Activated gamma-delta T cell treated with Interleukin-2 at 50 U/mL for 16 hours (primary cell): ENCODE data around the gene FAM219A.
A peak's percentile ranks its signal among the peaks of the same experiment; 100 is the strongest.
"Not testable (repeated sequence)": the region's sequence is repeated elsewhere in the genome, so short reads cannot be mapped to it uniquely, and the experiment has no call there.

Experiments
- DNase-seq: peaks from one replicate; pipeline ENCODE4 v3.0.0-alpha.2; 2020

Gene FAM219A

GRCh38 chr9:34482746-34483145, 24.4 kb upstream of the FAM219A start:
- DNase-seq = not testable (repeated sequence)

DNA sequence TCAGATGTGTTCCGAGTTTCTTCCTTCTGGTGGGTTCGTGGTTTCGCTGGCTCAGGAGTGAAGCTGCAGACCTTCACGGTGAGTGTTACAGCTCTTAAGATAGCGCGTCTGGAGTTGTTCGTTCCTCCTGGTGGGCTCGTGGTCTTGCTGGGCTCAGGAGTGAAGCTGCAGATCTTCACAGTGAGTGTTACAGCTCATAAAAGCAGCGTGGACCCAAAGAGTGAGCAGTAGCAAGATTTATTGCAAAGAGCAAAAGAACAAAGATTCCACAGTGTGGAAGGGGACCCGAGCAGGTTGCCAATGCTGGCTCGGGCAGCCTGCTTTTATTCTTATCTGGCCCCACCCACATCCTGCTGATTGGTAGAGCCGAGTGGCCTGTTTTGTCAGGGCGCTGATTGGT, 23.2 kb upstream of the FAM219A start:
- DNase-seq = not testable (repeated sequence)

DNA sequence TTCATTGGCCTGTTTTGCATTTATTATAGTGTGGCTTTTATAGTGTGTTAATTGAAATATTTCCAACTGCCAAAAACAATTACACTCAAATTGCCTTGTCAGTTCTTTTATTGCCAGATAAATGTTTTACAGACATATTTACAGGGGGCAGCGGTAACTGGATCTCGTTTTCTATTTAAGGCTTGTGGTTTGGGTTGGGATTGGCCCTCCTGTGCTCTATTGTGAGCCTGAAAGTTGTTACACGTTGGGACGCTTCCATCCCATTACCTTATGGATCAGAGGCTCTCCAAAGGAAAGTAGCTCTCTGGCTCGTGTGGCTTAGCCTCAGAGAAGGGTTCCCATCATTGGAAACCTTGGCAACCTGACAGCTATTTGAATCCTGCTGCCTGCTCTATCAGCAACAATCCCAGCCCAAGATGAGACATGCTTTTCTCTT, 21.1 kb upstream of the FAM219A start:
- no peak for DNase-seq

- DNase-seq = no peak
Measured at GRCh38 chr9:34477541-34477940, 19.2 kb upstream of the FAM219A start.

DNA sequence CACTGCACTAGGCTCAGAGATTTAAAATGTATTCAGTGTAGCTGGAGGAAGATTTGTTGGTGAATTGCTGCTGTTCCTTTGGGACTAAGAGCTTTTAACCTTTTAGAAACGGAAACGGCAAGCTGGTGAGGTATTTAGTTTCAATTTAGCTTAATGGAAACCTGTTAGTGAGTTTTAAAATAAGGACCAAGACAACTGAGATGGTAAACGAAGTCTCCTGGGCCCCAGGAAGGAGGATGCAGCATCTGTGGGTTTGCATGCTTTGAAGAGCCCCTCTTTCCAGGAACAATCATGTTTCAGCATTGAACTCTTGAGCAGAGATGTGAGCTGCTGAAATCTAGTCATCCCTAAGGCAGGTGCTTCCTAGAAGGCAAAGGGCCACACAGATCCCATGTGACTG, 16.7 kb upstream of the FAM219A start:
- DNase-seq = no peak

- DNase-seq = no peak
Measured at GRCh38 chr9:34465468-34465867, 7.1 kb upstream of the FAM219A start.

GRCh38 chr9:34464571-34464970, 6.2 kb upstream of the FAM219A start:
- DNase-seq = no peak

DNA sequence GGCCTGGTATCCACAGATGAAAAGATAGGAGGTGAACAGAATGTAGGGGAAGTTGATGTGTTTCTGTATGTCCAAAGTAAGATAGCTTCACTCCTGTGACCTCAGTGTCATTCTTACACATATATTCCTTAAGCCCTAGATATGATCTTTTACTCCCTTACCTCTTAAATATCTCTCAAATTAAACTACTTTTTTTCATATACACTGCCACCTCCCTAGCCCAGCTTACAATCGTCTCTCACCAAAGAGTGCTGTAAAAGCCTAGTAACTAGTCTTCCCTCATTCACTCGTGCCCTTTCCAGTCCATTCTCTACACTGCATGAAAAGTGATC, 5.5 kb upstream of the FAM219A start:
- DNase-seq = no peak

DNA sequence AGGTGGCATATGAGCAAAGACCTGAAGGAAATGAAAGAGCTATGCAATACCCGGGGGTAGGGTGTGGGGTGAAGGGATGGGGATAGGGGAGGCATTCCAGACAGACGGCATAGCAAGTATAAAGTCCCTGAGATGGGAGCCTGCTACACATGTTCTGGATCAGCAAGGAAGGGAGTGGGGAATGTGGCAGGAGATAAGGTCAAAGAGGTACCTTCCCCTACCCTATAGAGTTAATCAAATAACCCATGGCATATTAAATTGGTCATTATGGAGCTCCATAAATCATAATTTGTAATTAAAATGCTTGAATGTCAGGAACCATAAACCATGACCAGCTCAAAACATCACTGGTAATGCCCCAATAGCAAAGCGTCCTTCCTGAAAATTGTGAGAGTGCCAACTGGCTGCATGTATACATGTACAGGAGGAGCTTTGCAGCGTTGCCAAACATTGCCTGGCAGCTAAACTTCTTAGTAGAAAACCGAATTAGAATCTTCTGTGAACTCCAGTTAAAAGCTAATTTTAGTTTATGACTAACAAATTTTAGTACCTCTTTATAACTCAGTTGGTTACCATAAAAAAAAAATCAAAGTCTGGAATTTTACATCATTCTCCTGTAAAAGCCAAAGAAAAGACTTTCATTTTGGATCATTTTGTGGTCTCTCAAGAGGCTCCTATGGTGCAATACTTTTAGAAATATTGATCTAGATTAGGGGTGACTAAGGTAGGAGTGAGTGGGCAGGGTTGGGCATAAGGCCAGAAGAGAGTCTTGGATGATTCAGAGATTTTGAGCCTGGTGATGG, 4.9 kb upstream of the FAM219A start:
- DNase-seq = no peak

DNA sequence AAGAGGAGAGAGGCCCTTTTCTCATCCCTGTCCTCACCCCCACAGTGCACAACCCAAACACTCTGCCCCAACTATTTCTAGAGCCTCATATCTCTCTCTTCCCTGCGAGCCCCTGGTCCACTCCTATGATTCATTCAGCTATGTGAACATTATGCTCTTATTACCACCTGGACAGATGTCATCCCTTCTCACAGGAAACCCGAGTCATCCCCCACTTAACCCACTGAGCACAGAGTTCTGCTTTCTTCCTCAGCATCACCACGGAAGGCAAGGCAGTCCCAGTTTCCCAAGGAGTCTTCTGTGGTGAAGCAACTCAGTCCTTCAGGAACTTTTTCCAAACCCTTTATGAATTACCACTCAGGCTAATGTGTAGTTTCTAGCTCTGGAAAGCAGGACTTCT, 1.6 kb upstream of the FAM219A start:
- no peak for DNase-seq

DNA sequence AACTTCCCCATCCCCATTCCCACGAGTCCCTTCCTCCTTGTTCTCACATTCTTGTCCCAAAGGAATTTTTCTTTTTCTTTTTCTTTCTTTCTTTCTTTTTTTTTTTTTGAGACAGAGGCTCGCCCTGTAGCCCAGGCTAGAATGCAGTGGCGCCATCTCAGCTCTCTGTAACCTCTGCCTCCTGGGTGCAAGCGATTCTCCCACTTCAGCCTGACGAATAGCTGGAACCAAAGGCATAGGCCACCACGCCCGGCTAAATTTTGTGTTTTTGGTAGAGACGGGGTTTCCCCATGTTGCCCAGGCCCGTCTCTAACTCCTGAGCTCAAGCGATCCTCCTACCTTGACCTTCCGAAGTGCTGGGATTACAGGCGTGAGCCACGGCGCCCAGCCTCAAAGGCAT, 986 bp upstream of the FAM219A start:
- DNase-seq = no peak

DNA sequence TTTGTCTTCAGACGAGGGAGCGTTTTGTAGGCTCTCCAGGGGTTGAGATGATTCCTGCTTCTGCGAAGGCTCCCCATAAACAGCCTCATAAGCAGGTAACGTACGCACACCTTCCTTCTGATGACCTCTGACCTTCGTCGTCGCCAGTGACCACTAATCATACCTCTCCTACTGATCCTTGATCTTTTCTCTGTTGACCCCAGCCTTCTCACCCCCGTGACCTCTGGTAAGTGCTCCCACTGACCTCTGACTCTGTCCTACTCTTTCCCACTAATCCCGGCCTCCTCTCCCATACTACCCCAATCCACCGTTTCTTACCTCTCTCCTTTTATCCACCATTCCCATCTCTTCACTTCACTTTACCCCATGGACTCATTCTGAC, 580 bp upstream of the FAM219A start:
- no peak for DNase-seq

GRCh38 chr9:34457266-34458012, 931 bp downstream of the FAM219A start:
- peak; percentile 16 for DNase-seq

DNA sequence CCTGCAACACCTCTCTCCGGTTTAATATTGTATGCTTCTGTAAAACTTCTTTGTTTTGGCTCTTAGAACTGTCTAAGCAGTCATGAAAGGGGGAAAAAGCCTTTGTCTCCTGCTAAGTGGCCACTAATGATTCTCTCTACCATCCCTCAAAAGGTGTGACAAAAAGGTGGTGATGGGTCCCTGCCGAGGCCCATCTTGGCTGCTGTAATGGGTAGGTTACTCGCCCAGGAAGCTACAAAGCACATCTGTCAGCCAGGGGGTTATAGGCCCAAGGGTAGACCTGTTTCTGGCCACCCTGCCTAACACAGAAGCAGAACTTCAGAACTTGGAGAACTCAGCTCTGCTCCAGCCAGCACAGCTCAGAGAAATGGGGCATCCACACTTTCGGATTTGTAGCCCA, 1.6 kb downstream of the FAM219A start:
- DNase-seq = no peak

- no peak for DNase-seq
Measured at GRCh38 chr9:34456151-34456550, 2.2 kb downstream of the FAM219A start.

DNA sequence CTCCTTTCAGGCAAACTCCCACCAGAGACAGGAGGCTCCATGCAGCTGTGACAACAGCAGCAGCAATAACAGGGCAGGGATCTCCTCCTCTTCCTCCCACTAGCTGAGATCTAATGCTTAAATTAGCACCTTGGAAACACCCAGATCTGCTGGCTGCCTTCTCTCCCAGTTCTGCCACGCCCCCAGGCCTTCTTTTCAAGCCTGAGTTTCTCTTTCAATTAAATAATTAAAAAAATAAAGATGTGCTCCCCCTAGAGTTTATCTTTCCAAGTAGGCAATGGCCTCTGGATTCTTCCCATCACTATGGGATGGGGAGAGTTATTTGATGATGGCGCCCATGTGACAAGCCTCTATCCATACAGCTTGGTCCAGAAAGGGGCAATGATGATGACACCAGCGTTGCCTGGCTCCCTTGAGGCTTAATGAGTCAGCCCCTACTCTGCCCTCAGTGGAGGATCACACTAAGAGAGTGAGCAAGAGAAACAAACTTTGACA, 3.8 kb downstream of the FAM219A start:
- no peak for DNase-seq

DNA sequence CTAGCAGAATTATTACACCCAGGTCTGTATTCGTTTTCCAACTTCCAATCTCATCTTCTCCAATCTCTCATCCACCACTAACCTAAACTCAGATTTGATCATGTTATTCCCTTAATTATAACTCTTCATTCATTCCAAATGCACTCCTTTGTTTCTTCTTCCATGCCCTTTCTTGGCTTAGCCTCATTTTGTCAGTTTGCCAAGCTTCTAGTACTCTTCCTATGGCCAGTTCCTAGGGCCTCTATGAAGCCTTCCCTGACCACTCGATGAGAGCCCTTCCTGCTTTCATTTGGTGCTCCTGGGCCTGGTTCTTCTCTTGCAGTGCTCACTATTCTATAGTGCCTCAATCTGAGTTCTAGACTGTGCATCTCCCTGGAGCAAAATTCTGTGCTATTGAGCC, 5.8 kb downstream of the FAM219A start:
- DNase-seq = no peak

DNA sequence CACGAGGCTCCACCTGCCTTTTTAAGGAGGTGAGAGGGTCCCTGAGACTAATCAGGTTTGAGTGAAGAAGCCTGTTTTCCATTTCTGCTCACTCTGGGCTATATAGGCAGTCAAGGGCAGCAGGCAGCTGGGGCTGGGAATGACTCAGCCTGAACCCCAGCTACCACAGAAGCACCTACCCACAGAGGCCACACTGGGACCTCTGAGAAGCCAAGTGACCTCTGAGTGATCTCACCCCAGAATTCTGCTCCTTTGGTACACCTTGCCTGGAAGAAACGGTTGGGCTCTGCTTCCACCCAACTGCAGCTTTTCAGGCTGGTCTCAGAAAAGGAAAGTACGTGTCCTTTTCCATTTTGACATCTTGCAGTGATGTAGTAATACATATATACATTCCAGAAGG, 6.8 kb downstream of the FAM219A start:
- no peak for DNase-seq

DNA sequence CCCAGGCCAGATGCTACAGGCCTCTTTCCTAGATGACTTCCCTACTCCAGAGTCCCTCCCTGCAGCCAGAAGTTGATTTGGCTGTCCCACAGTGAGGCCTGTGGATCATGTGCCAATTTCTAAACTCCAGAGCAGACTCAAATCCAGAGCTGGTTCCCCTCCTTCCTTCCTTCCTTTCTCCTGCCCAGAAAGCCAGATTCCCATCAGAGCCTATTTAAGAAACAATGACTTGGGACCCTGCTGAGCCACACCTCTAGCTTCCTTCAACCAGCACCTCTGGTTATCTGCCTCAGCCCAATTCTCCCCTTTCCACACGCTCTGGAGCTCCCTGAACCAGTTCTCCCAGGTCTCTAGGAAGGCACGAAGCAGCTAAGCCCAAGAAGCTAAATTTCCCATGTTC, 7.2 kb downstream of the FAM219A start:
- no peak for DNase-seq

- DNase-seq = no peak
Measured at GRCh38 chr9:34450644-34451043, 7.7 kb downstream of the FAM219A start.

DNA sequence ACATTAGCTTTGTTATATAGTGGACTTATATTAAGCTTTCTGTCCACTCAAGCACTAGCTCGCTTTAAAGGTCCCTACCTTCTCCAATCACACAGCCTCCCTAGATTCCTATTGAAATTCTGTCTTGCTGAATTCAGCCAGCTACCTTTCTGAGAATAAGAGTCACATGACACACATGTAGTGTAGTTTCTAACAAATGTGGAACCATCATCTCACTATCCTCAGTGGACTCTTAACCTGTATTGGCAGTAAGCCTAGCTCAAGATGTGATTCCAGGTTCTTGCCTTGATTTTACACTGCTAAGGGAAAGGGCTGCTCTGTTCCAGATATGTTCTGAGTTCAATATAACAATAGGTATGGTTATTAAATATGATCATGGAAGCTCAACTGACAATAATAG, 11.4 kb downstream of the FAM219A start:
- no peak for DNase-seq

DNA sequence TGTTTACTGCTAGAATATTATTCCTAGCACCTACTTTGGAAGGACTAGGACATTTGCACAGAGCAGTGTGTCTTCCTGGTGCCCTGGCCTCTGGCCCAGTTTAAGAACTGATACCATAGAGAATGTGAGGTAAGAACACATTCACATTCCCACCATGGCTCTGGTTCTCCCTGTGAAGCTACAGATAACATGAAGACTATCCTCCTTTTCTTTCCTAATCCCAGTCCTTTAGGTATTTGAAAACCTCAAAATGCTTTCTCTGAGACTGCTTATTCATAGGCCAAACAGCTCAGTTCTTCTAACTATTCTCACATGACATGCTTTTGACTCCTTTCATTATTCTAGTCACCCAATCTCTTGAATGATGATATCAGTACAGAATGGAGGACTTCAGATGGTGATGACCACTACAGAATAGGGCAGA, 11.9 kb downstream of the FAM219A start:
- DNase-seq = no peak

DNA sequence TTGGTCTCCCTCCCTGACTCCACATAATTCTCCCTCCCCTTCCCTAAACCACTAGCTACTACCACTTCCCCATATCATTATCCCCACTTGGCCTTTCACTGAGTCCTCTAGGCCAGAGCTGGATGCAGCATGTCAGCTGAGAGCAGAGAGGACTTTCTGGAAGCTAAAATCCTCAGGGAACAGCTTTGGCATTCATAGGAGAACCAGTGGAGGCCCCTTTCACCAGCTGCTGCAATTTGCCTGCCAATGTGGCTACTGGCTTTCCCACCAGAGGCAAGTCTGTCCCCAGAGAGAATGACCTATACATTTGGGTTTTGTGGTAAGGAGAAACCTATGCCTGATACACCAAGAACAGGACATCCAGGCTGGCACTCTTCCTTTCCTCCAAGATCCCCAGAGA, 14.4 kb downstream of the FAM219A start:
- no peak for DNase-seq

GRCh38 chr9:34443533-34443932, 14.8 kb downstream of the FAM219A start:
- DNase-seq = no peak

DNA sequence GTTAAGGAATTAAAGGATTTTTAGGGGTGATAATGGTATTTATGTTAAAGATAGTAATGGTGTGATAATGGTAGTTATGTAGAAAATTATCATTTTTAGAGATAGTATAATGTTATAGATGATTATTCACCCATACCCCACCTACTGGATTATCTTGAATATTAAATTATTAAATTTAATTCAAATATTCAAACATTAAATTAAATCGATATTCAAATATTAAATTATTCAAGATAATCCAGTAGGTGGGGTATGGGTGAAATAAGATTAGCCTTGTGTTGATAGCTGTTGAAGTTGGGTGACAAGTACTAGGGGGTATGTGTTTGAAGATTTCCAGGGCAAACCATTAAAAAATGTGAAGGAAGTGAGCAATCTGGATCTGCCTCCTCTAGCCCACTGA, 15.6 kb downstream of the FAM219A start:
- DNase-seq = no peak
